Activated CD8-positive, alpha-beta memory T cell treated with anti-CD3 and anti-CD28 coated beads for 1 hour (primary cell): ENCODE measurements around the gene GPHA2.

ENCODE experiments used
- DNase-seq, 2 donors: peaks; one replicate each; pipeline ENCODE4 v3.0.0-alpha.2; 2020; ENCODE audit warnings: low read depth in 1 of 2; ENCODE audit errors: extremely low read depth in 1 of 2

Gene GPHA2

GRCh38 chr11:64892838-64893193 is 42.9 kb downstream of the GPHA2 start:
- DNase-seq: no peak

GRCh38 chr11:64892411-64892831 is 43.3 kb downstream of the GPHA2 start:
- DNase-seq: no peak

GRCh38 chr11:64891880-64892279 is 43.8 kb downstream of the GPHA2 start:
- DNase-seq: no peak

DNA sequence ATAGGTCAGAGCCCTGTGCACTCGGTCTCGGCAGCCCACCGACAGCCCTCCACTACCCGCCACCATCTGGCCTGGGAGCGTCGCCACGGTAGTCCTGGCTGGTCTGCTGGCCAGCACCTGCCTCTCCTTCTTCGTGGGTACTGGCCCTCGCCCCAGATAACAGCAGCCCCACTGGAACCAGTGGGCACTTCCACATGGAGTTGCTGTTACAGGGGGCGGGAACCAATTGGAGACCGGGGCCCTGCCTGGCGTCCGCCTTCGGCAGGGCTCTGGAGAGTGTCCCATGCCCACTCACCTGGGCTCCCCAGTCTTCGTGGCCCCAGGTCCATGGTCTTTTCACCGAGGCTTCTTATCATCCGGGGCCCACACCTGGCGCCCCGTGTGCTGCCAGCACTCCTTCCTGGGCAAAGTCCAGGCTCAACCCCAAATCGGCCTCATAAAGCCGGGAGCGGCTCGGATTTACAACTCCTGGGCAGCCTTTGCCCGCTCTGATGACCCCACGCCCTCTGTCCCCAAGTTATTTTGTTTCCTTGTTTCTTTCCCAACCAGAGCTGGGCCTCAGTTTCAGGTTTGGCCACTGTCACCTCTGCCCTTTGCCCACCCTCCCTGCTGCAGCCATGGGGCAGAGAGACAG is 44.4 kb downstream of the GPHA2 start:
- no peak for DNase-seq

- DNase-seq: no peak
These were observed 45.2 kb downstream of the GPHA2 start for GRCh38 chr11:64890522-64890939.

GRCh38 chr11:64888729-64889511 is 46.8 kb downstream of the GPHA2 start:
- no peak for DNase-seq

DNA sequence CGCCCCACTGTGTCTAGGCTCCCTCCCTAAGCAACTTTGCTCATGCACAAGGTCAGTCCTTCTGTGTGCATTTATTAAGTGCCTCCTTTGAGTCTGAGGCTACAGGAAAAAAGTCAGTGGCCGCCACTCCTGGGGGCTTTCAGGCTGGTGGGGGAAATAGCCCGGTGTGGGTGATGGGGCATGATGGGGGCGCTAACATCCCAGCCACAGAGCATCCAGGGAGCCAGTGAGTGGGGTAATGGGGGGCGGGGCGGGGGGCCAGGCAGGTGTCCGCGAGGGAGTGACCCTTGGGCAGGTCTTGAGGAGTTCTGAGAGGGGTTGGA is 47.3 kb downstream of the GPHA2 start:
- no peak for DNase-seq

GRCh38 chr11:64887757-64888405 is 47.8 kb downstream of the GPHA2 start:
- DNase-seq: peak; percentile 38 to 78

DNA sequence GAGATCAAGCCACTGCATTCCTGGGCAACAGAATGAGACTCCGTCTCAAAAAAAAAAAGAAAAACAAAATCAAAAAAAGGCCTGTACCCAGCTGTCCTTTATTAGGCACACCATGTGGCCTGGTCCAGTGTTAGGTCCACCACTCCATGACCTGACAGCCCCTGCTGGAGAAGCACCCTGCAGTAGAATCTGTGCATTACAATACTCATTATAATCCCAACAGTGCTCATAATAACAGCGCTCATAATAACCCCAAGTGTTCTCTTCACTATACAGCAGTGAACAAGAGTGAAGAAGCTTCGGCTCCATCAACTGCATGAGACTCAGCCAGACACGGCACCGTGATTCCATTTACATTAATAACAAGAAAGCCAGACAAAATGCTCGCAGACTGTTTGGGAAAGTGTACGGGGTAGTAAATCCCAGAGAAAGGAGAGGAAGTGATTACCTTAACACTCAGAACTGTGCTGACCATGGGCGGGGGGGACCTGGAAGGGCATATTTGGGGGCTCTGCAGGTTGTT is 48.4 kb downstream of the GPHA2 start:
- DNase-seq: no peak

- DNase-seq: no peak
These were observed 50.1 kb downstream of the GPHA2 start for GRCh38 chr11:64885367-64886286.
